GM12892 (cell line): ENCODE data around the gene GCFC2.

Source experiments
- DNase-seq: peaks from one replicate; pipeline ENCODE4 v3.0.0; 2011; ENCODE audit not compliant: insufficient read length
- FAIRE-seq: peaks from 2 replicates; lab custom pipeline; 2011; peaks lifted over from hg19 to GRCh38; lab: Jason Lieb, UNC
- POLR2A ChIP-seq: IDR thresholded peaks from 2 replicates; pipeline ENCODE4 v1.6.1; 2011; ENCODE audit warnings: low read depth, low read length, control low read depth
- POLR2AphosphoS5 ChIP-seq: IDR thresholded peaks from 2 replicates; pipeline ENCODE4 v1.6.1; 2011; ENCODE audit warnings: low read depth, low read length, control low read depth
- TAF1 ChIP-seq: IDR thresholded peaks from 2 replicates; pipeline ENCODE4 v1.6.1; 2011; ENCODE audit warnings: low read depth, mild to moderate bottlenecking, control low read depth, low read length, borderline replicate concordance

The GCFC2 gene

GRCh38 chr2:75640621-75641121 lies 70.0 kb downstream of the GCFC2 start:
- peak; percentile 20 for DNase-seq
- TF ChIP-seq POLR2A (no peak), TAF1 (no peak), POLR2AphosphoS5 (no peak)
- peak; percentile 50 for FAIRE-seq

- no peak for DNase-seq
- no peak for TF ChIP-seq POLR2AphosphoS5
- TF ChIP-seq POLR2A = no peak
- TF ChIP-seq TAF1 = no peak
- no peak for FAIRE-seq
Measured at GRCh38 chr2:75637568-75637967, 73.1 kb downstream of the GCFC2 start.

GRCh38 chr2:75634945-75635344 lies 75.8 kb downstream of the GCFC2 start:
- DNase-seq (no peak), FAIRE-seq (no peak)
- TF ChIP-seq POLR2AphosphoS5 = no peak

- TF ChIP-seq POLR2A (no peak), POLR2AphosphoS5 (no peak), TAF1 (no peak)
- FAIRE-seq = no peak
- no peak for DNase-seq
Measured at GRCh38 chr2:75633620-75634019, 77.1 kb downstream of the GCFC2 start.

- no peak for FAIRE-seq
- TF ChIP-seq TAF1 (no peak), POLR2A (no peak), POLR2AphosphoS5 (no peak)
- no peak for DNase-seq
Measured at GRCh38 chr2:75632813-75633212, 77.9 kb downstream of the GCFC2 start.

- no peak for FAIRE-seq
- TF ChIP-seq POLR2A (no peak), TAF1 (no peak), POLR2AphosphoS5 (no peak)
- DNase-seq = no peak
Measured at GRCh38 chr2:75632091-75632701, 78.5 kb downstream of the GCFC2 start.

GRCh38 chr2:75627902-75628504 lies 82.7 kb downstream of the GCFC2 start:
- TF ChIP-seq POLR2AphosphoS5 (no peak), TAF1 (no peak), POLR2A (no peak)
- no peak for FAIRE-seq
- peak; percentile 19 for DNase-seq

- FAIRE-seq (no peak), DNase-seq (no peak)
- TF ChIP-seq POLR2A (no peak), POLR2AphosphoS5 (no peak), TAF1 (no peak)
Measured at GRCh38 chr2:75622929-75623328, 87.8 kb downstream of the GCFC2 start.

- FAIRE-seq (no peak), DNase-seq (no peak)
- TF ChIP-seq POLR2AphosphoS5 (no peak), TAF1 (no peak), POLR2A (no peak)
Measured at GRCh38 chr2:75622500-75622899, 88.2 kb downstream of the GCFC2 start.

- no peak for TF ChIP-seq TAF1
- no peak for TF ChIP-seq POLR2A
- TF ChIP-seq POLR2AphosphoS5 = no peak
- no peak for FAIRE-seq
- no peak for DNase-seq
Measured at GRCh38 chr2:75621228-75621627, 89.5 kb downstream of the GCFC2 start.

GRCh38 chr2:75619956-75620740 lies 90.6 kb downstream of the GCFC2 start:
- no peak for FAIRE-seq
- TF ChIP-seq POLR2A (no peak), TAF1 (no peak), POLR2AphosphoS5 (no peak)
- DNase-seq = no peak

- no peak for FAIRE-seq
- TF ChIP-seq POLR2AphosphoS5 (no peak), POLR2A (no peak), TAF1 (no peak)
- no peak for DNase-seq
Measured at GRCh38 chr2:75616933-75617332, 93.8 kb downstream of the GCFC2 start.
